ENCODE results near the gene PSAPL1.

PSAPL1 gene

DNA sequence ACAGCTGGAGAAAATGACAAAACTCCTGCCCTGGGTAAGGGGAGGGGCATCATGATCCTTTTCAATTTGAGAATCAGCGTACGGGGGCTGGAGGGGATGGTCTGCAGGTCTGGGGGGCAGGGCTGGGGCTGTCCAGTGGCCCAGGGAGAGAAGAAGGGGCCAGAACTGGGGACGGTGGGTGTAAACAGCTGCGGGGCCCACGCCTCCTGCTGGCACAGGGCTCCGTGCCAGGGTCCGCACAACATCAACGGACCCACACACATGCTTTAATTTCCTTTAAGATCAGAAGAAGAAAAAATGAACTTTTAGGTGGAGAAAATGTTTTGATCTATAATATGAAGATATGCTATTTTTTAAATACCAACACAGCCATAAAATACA, 52.1 kb downstream of the PSAPL1 start:
- no peak for DNase-seq (ENCODE audit: low read depth in 2 of 2)

DNA sequence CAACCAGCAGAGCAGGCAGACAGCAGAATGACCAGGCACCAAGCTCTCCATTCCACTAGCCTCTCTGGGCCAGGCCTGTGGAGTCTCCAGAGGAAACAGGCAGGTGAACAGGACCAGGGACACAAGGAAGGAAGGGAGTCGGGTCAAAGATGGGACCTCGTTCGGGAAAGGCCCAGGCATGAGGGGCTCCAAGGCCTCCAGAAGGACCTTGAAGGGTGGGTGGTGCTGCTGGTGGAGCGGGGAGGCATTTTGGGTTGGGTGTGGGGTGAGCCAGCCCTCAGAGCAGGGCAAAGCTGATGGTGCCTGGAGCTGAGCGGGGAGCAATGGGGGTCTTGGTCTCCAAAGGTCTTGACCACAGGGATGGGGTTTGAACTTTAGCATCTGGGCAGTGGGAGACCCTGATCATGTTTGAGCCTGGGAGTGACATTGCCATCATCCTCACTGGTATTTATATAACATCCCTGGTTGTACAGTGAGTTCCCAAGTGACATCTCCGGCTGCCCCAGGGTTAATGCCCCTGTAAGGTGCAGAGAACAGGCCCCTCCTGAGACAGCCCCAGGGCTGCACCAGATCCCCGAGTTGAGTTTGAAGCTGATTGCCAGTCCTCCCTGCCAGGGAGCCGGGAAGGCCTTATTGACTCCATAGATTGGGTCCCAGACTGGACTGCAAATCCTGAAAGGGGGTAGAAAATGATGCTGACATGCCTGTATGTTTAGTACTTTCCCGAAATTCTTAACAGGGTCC, 52.7 kb downstream of the PSAPL1 start:
- DNase-seq (ENCODE audit: low read depth in 2 of 2): no peak

DNA sequence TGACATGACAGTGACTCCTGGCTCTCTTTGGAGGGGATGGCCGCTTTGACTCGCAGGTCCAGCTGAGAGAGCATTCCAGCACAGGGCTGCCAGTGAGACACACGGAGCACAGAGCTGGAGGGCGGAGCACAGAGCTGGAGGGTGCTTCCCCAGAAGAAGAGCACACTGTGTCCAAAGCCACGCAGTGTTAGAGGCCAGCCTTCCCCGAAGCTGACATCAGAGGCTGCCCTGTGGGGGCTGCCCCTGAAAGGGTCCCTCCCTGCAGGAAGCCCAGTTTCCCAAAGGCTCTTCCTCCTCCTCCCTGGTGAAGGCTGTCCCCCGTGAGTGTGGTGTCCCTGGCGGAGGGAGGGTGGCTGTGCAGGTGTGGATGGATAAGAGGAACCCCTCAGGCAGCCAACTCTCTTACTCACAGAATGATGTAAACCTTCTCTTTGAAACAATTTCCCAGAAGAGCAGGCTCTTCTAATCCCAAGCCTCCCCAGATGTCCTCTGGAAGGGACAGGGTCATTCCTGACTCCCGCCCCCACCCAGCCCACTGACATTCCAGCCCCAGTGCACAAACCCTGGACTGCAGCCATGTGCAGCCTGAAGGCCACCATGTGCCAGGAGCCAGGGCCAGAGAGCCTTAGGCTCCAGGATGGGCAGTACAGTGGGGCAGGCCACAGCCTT, 53.4 kb downstream of the PSAPL1 start:
- DNase-seq (ENCODE audit: low read depth in 2 of 2): no peak

Measured in stimulated activated CD4-positive, alpha-beta T cell treated with anti-CD3 and anti-CD28 coated beads, Interleukin-4, amount 100 ng/mL, for 48 hours (primary cell).